GM12875 (cell line): ENCODE results near the gene LAYN.

Experiments used
- H3K4me3 ChIP-seq: one replicate; pipeline ENCODE4 v1.5.1; 2011; ENCODE audit warnings: low read depth, low read length, control low read depth
- TF ChIP-seq, protein P1 (sequence below): IDR thresholded peaks from 2 replicates; pipeline ENCODE4 v1.5.1; 2011; ENCODE audit warnings: low read depth, mild to moderate bottlenecking, control low read depth, inconsistent platforms, low read length, moderate library complexity, borderline replicate concordance; ENCODE audit not compliant: insufficient read depth

LAYN gene

GRCh38 chr11:111598559-111598958 is 58.0 kb downstream of the LAYN start:
- TF ChIP-seq, protein P1, sequence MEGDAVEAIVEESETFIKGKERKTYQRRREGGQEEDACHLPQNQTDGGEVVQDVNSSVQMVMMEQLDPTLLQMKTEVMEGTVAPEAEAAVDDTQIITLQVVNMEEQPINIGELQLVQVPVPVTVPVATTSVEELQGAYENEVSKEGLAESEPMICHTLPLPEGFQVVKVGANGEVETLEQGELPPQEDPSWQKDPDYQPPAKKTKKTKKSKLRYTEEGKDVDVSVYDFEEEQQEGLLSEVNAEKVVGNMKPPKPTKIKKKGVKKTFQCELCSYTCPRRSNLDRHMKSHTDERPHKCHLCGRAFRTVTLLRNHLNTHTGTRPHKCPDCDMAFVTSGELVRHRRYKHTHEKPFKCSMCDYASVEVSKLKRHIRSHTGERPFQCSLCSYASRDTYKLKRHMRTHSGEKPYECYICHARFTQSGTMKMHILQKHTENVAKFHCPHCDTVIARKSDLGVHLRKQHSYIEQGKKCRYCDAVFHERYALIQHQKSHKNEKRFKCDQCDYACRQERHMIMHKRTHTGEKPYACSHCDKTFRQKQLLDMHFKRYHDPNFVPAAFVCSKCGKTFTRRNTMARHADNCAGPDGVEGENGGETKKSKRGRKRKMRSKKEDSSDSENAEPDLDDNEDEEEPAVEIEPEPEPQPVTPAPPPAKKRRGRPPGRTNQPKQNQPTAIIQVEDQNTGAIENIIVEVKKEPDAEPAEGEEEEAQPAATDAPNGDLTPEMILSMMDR, result no peak
- no peak overlapping the region for H3K4me3 ChIP-seq

DNA sequence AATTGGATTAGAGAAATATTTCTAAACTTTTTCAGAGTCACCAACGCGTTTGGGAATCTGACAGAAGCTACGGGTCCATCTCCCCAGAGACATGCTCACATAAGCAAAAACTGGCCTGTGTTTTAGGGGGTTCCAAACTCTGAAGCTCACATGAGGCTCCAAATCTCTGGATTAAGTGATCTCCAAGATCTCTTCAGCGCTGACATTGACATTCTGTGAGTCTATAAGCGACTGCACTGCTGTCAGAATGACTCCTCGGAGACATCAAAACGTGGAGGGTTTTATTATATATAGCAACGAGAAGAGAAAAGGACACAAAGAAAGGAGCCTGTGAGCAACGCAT is 61.1 kb downstream of the LAYN start:
- TF ChIP-seq, protein P1, result no peak

DNA sequence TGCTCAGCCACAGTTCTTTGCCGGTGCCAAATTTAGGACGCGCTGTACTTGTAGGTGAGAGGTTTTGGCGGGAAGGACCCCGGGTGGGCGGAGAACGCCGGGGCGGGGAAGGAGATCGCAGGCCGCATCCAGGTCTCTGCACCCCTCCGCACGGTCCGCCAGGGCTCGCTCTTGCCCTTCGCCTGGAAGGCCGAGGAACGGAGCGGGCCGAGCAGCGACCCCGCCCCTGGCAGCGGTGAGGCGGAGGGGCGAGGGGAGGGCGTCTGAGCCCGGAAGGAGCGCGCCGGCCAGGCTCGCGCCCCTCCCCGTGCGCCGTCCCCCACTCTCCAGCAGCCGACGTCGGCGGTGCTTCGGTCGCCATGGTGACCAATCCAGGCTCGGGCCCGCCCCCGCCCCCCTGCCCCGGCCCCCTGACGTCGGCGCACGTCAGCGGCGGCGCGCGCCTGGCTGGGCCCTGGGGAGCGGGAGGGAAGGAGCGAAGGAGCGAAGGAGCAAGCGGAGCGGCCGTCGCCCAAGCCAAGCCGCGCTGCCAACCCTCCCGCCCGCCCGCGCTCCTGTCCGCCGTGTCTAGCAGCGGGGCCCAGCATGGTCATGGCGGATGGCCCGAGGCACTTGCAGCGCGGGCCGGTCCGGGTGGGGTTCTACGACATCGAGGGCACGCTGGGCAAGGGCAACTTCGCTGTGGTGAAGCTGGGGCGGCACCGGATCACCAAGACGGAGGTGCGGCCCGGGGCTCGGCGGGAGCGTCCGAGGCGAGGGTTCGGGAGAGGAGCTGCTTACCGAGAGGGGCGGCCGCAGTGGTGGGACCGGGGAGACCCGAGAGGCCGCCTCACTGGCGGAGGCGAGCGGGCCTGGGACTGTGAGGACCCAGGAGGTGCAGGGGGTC is 61.7 kb downstream of the LAYN start, which contains the start of gene SIK2:
TSS of gene SIK2 (plus strand) at position 471 of the 886 bp plus-strand sequence. CDS start at position 586, 115 bp downstream.
- TF ChIP-seq, protein P1, result peak; percentile 99
- peak within 1 kb of the TSS; percentile 95 for H3K4me3 ChIP-seq

More for the DNA sequence above, 61.1 kb downstream of the LAYN start:
- peak overlapping the region; percentile 48 for H3K4me3 ChIP-seq

- peak overlapping the region; percentile 95 for H3K4me3 ChIP-seq
- TF ChIP-seq, protein P1, result no peak
These were observed 62.5 kb downstream of the LAYN start for GRCh38 chr11:111602865-111603610.

DNA sequence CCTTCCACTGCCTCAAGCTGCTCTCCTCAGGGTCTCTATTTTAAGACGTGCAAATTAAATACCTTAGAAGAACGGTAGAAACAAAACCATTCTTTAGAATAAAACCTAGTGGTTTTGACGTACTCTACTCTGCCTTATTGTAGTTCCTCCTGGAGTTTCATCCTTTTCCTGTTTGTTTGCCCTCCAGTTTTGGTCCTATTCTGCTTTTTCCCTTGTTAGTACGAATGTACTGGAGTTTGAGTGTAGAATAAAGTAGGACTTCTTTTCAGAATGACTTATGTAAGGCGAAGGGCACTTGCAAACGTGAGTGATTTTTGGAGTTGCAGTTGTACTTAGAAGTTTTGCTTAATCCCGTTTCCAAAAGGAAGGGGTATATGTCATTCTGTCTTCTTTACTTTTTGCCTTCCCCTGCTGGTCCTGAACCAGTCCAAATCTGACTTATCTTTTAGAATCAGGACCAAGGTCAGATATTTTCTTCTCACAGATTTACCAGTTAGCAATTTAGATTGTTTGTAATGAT is 63.2 kb downstream of the LAYN start:
- H3K4me3 ChIP-seq, result peak overlapping the region; percentile 95
- TF ChIP-seq, protein P1, result no peak

- TF ChIP-seq, protein P1, result peak; percentile 51; the same call in 1 of the 2 replicates
- no peak overlapping the region for H3K4me3 ChIP-seq
These were observed 64.0 kb downstream of the LAYN start for GRCh38 chr11:111604392-111605009.
